ENCODE measurements around the gene REL. TPM values are rescaled to one million over a fixed set of nuclear protein-coding genes. Genes with fewer than 3 reads are reported as not detected.

REL gene
- polyA plus RNA-seq, 1 of the 3 experiments (the other 2 are of a cell fraction), result 0.59 TPM

DNA sequence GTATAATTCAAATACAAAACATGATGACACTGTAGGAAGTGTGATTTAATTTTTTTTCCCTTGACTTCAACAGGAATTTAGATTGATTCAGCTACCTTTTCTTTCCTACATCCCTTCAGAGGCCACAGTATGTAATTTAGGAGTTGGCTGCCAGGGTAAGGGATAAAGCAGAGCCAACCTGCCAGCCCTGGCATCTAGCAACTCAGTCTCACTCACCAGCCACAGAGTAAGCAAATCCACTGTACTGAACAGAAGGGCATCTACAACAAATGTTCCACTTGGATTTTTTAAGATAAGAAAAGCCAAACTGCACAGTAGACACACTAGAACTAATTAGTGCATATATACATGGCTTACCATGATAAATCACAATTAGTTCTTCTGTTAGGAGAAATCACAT, 81.8 kb downstream of the REL start:
- no peaks in the 10 kb centered on the region for H3F3A ChIP-seq (replicated peaks; ENCODE audit: insufficient read depth)
- H3K9me2 ChIP-seq, result no peaks in the 10 kb centered on the region
- no peaks in the 10 kb centered on the region for H3K4me1 ChIP-seq (ENCODE audit: control insufficient read depth in 1 of 2, insufficient read depth in 2 of 2, low read depth in 1 of 2, low read length in 1 of 2)
- no peaks in the 10 kb centered on the region for H3K27me3 ChIP-seq (ENCODE audit: insufficient read depth)
- H3K79me2 ChIP-seq (ENCODE audit: insufficient read depth), result no peaks in the 10 kb centered on the region
- no peak overlapping the region for H3K9ac ChIP-seq
- no peaks in the 10 kb centered on the region for H4K20me1 ChIP-seq (ENCODE audit: insufficient read depth)
- no peak for TF ChIP-seq POLR2AphosphoS5 (IDR thresholded peaks at IDR 0.05; ENCODE audit: low read depth, low read length)
- TF ChIP-seq, protein P1, sequence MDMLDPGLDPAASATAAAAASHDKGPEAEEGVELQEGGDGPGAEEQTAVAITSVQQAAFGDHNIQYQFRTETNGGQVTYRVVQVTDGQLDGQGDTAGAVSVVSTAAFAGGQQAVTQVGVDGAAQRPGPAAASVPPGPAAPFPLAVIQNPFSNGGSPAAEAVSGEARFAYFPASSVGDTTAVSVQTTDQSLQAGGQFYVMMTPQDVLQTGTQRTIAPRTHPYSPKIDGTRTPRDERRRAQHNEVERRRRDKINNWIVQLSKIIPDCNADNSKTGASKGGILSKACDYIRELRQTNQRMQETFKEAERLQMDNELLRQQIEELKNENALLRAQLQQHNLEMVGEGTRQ (IDR thresholded peaks at IDR 0.05; ENCODE audit: borderline replicate concordance, low read depth, low read length), result no peak
- no peak for TF ChIP-seq TAF1 (IDR thresholded peaks at IDR 0.05; ENCODE audit: borderline replicate concordance, low read depth, low read length)
- TF ChIP-seq MEF2A (IDR thresholded peaks at IDR 0.05; ENCODE audit: borderline replicate concordance, low read depth), result no peak
- H2AFZ ChIP-seq (ENCODE audit: low read depth), result no peak overlapping the region
- no peaks in the 10 kb centered on the region for H3K36me3 ChIP-seq (replicated peaks in 1 of 2; ENCODE audit: control insufficient read depth in 1 of 2, insufficient read depth in 2 of 2, low read length in 1 of 2)
- ChIA-PET POLR2A (no interaction called here), CTCF (interaction anchor here (1.5 kb wide), 1 partner anchor 255 kb away, joined by 3 read pairs; no protein-coding TSS in a partner anchor)
- no peak for DNase-seq
- H3K9me3 ChIP-seq, result no peaks in the 10 kb centered on the region
- H3K4me2 ChIP-seq, result no peak overlapping the region
- H3K4me3 ChIP-seq (ENCODE audit: low read depth in 2 of 2, low read length in 1 of 2), result no peak overlapping the region
- no peak overlapping the region for H3K27ac ChIP-seq (ENCODE audit: low read depth in 2 of 2, low read length in 1 of 2)

DNA sequence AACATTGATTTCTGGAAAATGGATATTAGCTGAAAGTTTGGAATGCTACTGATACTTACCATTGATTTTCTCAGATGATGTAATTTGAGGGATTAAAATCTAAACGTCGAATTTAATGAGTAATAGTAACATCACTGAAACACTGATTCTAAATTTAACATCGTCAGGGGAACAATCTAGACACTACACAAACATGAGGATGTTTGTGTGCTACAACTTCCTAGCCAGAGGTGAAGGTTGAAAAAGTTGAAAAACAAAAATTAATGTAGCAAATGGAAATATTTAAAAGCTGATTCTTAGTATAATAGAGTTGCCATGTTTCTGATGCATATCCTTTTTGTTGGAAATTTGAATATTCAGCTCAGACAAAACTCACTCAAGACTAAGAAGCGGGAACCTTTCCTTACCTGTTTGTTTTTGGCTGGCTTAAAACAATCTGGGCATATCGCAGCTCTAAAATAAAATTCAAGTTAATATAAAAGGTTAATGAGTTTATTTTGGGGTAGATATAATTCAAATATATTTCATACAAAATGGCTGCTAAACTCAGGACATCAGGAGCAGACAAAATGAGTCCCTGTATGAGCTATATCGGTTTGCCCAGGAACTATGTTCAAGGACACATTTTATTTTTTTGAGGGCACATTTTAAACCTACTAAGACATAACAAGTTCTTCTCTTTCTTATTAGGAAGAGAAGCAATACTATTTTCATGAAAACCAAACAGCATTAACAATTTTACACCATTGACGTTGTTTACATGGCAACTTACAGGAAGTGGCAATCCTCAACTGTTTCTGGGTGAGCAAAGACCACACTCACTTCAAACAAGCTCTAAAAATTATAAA, 83.5 kb downstream of the REL start:
- POLR2A ChIA-PET, result no interaction called here
- 89% methylated on average over 7 of the region's 7 CpGs for WGBS (ENCODE audit: low lambda C conversion rate)

GRCh38 chr2:60965499-60965785, 84.1 kb downstream of the REL start:
- Histone ChIP-seq H3K79me2 (ENCODE audit: insufficient read depth) (no peaks in the 10 kb centered on the region), H3K27me3 (ENCODE audit: insufficient read depth) (no peaks in the 10 kb centered on the region), H3K9me2 (no peaks in the 10 kb centered on the region), H3K4me3 (ENCODE audit: low read depth in 2 of 2, low read length in 1 of 2) (no peak overlapping the region), H3K27ac (ENCODE audit: low read depth in 2 of 2, low read length in 1 of 2) (no peak overlapping the region), H3K4me1 (ENCODE audit: control insufficient read depth in 1 of 2, insufficient read depth in 2 of 2, low read depth in 1 of 2, low read length in 1 of 2) (no peaks in the 10 kb centered on the region), H3K9me3 (no peaks in the 10 kb centered on the region), H3K36me3 (replicated peaks in 1 of 2; ENCODE audit: control insufficient read depth in 1 of 2, insufficient read depth in 2 of 2, low read length in 1 of 2) (no peaks in the 10 kb centered on the region), H3K9ac (no peak overlapping the region), H3F3A (replicated peaks; ENCODE audit: insufficient read depth) (no peaks in the 10 kb centered on the region), H3K4me2 (no peak overlapping the region), H2AFZ (ENCODE audit: low read depth) (no peak overlapping the region), H4K20me1 (ENCODE audit: insufficient read depth) (no peaks in the 10 kb centered on the region)
- CTCF ChIA-PET, result no interaction called here
- POLR2A ChIA-PET, result no interaction called here
- no peak for DNase-seq
- TF ChIP-seq RAD21 (IDR thresholded peaks at IDR 0.05; ENCODE audit: low read length), result no peak
- TF ChIP-seq, protein P1 (IDR thresholded peaks at IDR 0.05; ENCODE audit: borderline replicate concordance, low read depth, low read length), result no peak
- no peak for TF ChIP-seq FOXJ3 (CRISPR knock-in tag; IDR thresholded peaks at IDR 0.05)
- TF ChIP-seq, protein P2, sequence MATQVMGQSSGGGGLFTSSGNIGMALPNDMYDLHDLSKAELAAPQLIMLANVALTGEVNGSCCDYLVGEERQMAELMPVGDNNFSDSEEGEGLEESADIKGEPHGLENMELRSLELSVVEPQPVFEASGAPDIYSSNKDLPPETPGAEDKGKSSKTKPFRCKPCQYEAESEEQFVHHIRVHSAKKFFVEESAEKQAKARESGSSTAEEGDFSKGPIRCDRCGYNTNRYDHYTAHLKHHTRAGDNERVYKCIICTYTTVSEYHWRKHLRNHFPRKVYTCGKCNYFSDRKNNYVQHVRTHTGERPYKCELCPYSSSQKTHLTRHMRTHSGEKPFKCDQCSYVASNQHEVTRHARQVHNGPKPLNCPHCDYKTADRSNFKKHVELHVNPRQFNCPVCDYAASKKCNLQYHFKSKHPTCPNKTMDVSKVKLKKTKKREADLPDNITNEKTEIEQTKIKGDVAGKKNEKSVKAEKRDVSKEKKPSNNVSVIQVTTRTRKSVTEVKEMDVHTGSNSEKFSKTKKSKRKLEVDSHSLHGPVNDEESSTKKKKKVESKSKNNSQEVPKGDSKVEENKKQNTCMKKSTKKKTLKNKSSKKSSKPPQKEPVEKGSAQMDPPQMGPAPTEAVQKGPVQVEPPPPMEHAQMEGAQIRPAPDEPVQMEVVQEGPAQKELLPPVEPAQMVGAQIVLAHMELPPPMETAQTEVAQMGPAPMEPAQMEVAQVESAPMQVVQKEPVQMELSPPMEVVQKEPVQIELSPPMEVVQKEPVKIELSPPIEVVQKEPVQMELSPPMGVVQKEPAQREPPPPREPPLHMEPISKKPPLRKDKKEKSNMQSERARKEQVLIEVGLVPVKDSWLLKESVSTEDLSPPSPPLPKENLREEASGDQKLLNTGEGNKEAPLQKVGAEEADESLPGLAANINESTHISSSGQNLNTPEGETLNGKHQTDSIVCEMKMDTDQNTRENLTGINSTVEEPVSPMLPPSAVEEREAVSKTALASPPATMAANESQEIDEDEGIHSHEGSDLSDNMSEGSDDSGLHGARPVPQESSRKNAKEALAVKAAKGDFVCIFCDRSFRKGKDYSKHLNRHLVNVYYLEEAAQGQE (IDR thresholded peaks at IDR 0.05; ENCODE audit: low read depth, low read length), result no peak
- no peak for TF ChIP-seq CTCF (IDR thresholded peaks at IDR 0.05)

More for the DNA sequence above, 83.5 kb downstream of the REL start:
- DNase-seq, result no peak
- H3K27me3 ChIP-seq (ENCODE audit: insufficient read depth), result no peaks in the 10 kb centered on the region
- no peaks in the 10 kb centered on the region for H3K36me3 ChIP-seq (replicated peaks in 1 of 2; ENCODE audit: control insufficient read depth in 1 of 2, insufficient read depth in 2 of 2, low read length in 1 of 2)
- TF ChIP-seq MXI1 (IDR thresholded peaks at IDR 0.05; ENCODE audit: low read depth, low read length) (no peak), TAF1 (IDR thresholded peaks at IDR 0.05; ENCODE audit: borderline replicate concordance, low read depth, low read length) (no peak)
- H3K9ac ChIP-seq, result no peak overlapping the region
- CTCF ChIA-PET, result interaction anchor here (1.3 to 1.5 kb wide), 2 partner anchors 34 to 257 kb away, joined by 3 read pairs; no protein-coding TSS in a partner anchor
- no peak overlapping the region for H3K27ac ChIP-seq (ENCODE audit: low read depth in 2 of 2, low read length in 1 of 2)
- no peaks in the 10 kb centered on the region for H3K4me1 ChIP-seq (ENCODE audit: control insufficient read depth in 1 of 2, insufficient read depth in 2 of 2, low read depth in 1 of 2, low read length in 1 of 2)
- H3F3A ChIP-seq (replicated peaks; ENCODE audit: insufficient read depth), result no peaks in the 10 kb centered on the region
- H3K4me3 ChIP-seq (ENCODE audit: low read depth in 2 of 2, low read length in 1 of 2), result no peak overlapping the region
- no peak overlapping the region for H2AFZ ChIP-seq (ENCODE audit: low read depth)
- no peaks in the 10 kb centered on the region for H3K79me2 ChIP-seq (ENCODE audit: insufficient read depth)
- H3K9me3 ChIP-seq, result no peaks in the 10 kb centered on the region
- H4K20me1 ChIP-seq (ENCODE audit: insufficient read depth), result no peaks in the 10 kb centered on the region
- no peaks in the 10 kb centered on the region for H3K9me2 ChIP-seq
- no peak overlapping the region for H3K4me2 ChIP-seq

Measured in SK-N-SH (cell line).